RPMI8226 (cell line): ENCODE data around the gene FMNL1.

Experiments
- DNase-seq: peaks from one replicate; pipeline ENCODE4 v3.0.0-alpha.2; 2015

The FMNL1 gene

DNA sequence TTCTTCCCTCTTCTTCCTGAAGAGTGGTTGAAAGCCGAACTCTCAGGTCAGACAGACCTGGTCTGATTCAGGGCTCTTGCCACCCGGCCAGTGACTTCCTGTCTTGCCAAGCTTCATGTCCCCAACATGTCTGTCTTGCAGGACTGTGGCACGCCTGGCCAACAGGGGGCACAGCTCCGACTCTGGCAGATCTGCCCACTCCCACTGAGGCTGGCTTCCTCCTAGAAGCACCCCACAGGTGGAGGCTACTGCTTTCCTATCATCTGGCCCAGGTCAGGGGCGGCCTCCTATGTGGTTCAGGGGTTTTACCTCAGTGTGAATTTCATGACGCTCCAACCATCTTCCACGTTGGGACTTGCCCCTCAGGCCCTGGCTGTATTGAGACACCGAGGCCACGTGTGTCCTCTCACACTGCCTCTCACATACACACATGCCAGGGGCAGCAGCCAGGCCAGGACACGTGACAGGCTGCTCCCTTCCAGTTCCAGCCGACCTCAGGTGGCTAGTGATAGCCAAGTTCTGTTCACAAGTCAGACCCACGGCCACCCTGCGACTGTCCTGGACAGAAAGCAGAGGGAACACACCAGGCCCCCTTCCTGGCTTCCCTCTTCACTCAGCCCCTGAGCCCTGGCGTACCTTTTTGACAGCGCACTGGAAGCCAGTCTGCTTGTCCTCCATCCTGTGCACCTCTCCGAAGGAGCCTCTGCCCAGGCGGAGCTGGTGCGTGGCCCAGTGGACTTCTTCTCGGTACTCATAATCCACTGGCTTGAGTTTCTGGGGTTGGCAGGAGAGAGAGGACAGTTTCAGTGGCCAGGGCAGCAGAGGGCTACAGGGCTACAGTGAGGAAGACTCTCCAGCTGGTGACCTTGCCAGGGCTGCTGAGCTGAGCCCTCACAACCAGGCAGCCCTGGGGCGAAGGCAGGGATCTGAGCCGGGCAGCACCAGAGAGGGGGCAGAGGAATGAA is 62.8 kb downstream of the FMNL1 start:
- peak; percentile 40 for DNase-seq

DNA sequence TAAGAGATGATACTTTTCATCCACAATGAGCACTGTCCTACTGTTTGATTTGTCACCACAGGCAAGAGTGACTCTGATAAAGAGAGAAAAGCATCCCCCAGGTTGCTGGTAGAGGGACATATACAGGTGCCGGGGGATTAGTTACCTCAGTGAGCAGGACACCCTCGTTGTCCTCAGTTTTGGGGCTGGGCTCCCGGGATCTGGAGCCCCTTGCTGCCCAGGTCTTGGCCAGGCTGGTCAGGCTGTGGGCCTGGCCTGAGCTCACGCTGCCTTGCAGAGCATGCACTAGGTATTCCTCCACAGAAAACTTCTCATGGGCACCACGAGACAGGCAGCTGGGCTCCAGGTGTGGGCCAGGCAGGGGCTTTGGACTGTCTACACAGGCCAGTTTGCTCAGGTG is 64.6 kb downstream of the FMNL1 start:
- no peak for DNase-seq

- DNase-seq: peak; percentile 50
Measured at GRCh38 chr17:45287526-45288500, 66.1 kb downstream of the FMNL1 start.

DNA sequence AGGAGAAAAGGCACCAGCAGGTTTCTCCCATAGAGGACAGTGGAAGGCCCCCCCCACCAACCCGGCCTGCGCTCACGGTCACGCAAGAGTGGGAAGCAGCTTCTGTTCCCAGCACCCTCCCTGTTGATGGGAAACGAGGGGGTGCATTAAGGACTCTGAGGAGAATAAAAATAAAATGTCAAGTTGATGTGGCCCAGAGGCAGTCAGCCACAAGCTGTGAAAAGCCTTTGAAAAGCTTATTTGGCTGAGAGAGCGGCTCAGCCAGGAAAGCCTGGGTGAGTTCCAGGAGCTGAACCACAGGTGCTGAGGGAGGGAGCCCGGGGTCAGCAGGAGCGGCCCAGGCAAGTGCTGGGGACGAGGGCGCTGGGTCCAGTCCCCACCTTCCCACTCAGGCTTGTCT is 67.1 kb downstream of the FMNL1 start:
- DNase-seq: no peak

GRCh38 chr17:45289301-45290268 is 67.9 kb downstream of the FMNL1 start:
- DNase-seq: no peak

- DNase-seq: no peak
Measured at GRCh38 chr17:45290269-45290765, 68.6 kb downstream of the FMNL1 start.

- DNase-seq: no peak
Measured at GRCh38 chr17:45291171-45291805, 69.6 kb downstream of the FMNL1 start.

DNA sequence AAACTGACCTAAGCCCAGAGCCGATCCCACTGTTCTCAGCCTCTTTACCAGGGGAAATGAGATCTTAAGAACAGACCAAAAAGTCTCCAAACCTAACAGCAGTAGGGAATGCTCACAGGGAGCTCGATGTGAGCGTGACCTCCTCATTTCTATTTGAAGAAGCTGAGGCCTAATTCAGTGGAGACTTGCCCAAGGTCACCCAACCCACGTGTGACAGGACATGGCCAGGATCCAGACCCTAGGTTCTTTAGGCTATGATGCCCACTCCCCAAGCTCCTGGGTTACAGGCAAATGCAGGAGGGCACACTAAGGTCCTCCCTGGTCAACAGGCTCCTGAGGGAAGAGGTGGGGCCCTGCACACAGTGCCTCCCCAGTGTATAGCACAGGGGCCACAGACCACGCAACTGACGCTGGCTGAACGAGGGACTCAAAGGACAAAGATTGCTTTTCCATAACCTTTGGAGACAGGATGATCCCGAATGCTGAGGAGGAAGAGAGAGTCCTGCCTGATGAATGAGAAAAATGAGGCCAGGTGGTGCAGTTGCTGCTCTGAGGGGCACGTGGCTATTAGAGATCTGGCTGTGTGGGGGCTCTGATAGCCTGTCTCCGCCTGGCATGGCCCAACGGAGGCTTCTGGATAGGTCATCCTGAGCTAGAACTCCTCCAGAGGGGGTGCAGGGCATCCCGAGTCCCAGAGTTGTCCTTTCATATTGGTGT is 71.2 kb downstream of the FMNL1 start:
- DNase-seq: no peak

DNA sequence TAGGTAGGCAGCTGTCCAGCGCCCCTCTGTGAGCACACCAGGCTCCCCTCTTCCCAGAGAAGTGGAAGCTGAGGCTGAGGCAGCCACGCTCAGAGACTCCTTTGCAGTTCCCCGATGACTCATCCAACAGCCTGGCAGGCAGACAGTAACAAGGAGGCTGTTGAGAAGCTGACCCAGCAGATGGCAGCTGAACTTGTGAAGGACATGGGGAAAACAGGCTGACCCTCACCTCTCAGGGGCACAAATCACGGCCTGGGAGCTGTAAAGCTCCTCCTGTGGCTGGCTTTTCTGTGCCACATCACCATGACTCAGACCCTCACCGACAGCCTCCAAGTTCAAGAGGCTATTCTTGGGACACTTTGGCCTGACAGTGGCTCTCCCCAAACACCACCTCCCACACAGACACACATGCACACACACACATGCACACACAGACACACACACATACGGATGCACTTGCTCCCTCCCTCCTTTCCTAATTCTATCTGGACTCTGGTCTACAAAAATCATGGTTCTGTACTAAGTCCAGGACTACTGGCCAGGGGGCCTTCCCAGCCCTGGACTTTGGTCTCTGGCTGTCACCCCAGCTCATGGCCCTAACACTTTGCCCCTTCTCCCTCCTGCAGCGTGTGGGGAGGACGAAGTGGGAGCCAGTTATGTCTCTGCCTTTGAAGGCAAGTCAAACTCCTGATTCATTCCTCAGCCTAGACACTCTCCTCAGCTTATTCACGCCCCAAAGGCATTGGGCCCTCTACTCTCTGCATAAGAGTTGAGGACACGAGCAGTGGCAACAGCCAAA is 71.9 kb downstream of the FMNL1 start:
- DNase-seq: peak; percentile 47

DNA sequence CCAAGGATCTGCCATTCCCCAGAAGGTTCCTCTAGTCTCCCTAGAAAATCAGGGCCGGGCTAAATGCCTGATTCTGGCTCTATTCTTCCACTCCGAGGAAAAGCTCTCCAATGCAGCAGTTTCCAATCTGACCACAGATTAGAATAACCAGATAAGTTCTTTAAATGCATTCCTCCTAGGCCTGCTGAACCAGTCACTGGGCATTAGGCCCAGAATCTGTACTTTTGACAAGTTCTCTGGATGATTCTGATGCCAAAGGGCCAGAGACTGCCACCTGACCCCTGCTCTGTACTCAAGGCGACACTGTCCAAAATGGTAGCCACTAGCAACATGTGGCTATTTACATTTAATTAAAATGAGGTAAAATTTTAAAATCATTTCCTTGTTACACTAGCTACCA is 72.8 kb downstream of the FMNL1 start:
- no peak for DNase-seq

GRCh38 chr17:45296003-45296832 is 74.5 kb downstream of the FMNL1 start:
- peak; percentile 77 for DNase-seq

- DNase-seq: no peak
Measured at GRCh38 chr17:45296833-45297124, 75.1 kb downstream of the FMNL1 start.
